HCT116 (cell line): ENCODE measurements around the gene CRYGN.

Source experiments
- ATF3 ChIP-seq: IDR thresholded peaks from 2 replicates; pipeline ENCODE4 v1.6.1; 2012
- CEBPB ChIP-seq: IDR thresholded peaks from 2 replicates; pipeline ENCODE4 v1.6.1; 2012; ENCODE audit warnings: low read depth
- CTCF ChIP-seq, 3 experiments: fragments of 200-600 bp in 1 of 3; sonication (generic) in 1 of 3; IDR thresholded peaks in 2 of 3; conservative IDR thresholded peaks in 1 of 3; 2 replicates each; pipeline ENCODE4 v1.5.1; 2012 to 2017; ENCODE audit warnings: low read depth in 2 of 3, low read length in 2 of 3, antibody characterized with exemption in 1 of 3, borderline replicate concordance in 1 of 3, control low read depth in 1 of 3, mild to moderate bottlenecking in 1 of 3, mixed read lengths in 1 of 3, mixed run types in 1 of 3, moderate library complexity in 1 of 3; ENCODE audit not compliant: insufficient read depth in 1 of 3
- EGR1 ChIP-seq: IDR thresholded peaks from 2 replicates; pipeline ENCODE4 v1.6.1; 2012; ENCODE audit warnings: low read depth
- EZH2 ChIP-seq: fragments of 200-600 bp; sonication (generic); IDR thresholded peaks from 2 replicates; pipeline ENCODE4 v1.6.1; 2017; ENCODE audit warnings: antibody characterized with exemption, mixed run types
- POLR2A ChIP-seq: IDR thresholded peaks from 2 replicates; pipeline ENCODE4 v1.7.0; 2011; ENCODE audit warnings: borderline replicate concordance; ENCODE audit not compliant: insufficient read depth, insufficient read length; ENCODE audit errors: extremely low read depth
- POLR2AphosphoS5 ChIP-seq: IDR thresholded peaks from 2 replicates; pipeline ENCODE4 v1.6.1; 2011; ENCODE audit warnings: mild to moderate bottlenecking, low read depth, low read length, moderate library complexity
- RAD21 ChIP-seq: IDR thresholded peaks from 2 replicates; pipeline ENCODE4 v1.6.1; 2012; ENCODE audit warnings: low read depth, mild to moderate bottlenecking
- REST ChIP-seq: IDR thresholded peaks from 2 replicates; pipeline ENCODE4 v1.6.1; 2012; ENCODE audit warnings: low read depth
- SRF ChIP-seq: IDR thresholded peaks from 2 replicates; pipeline ENCODE4 v1.6.1; 2012; ENCODE audit warnings: low read depth
- TCF7L2 ChIP-seq: IDR thresholded peaks from 2 replicates; pipeline ENCODE4 v1.7.0; 2011; ENCODE audit warnings: borderline replicate concordance, inconsistent platforms; ENCODE audit not compliant: insufficient read depth, insufficient read length; ENCODE audit errors: extremely low read depth
- ZBTB33 ChIP-seq: IDR thresholded peaks from 2 replicates; pipeline ENCODE4 v1.6.1; 2011; ENCODE audit warnings: mild to moderate bottlenecking, low read length, moderate library complexity; ENCODE audit not compliant: insufficient replicate concordance; ENCODE audit errors: extremely low read depth
- ZNF274 ChIP-seq: fragments of 200-500 bp; sonication (Bioruptor generic); IDR thresholded peaks from 2 replicates; pipeline ENCODE4 v1.6.1; 2014; ENCODE audit warnings: mild to moderate bottlenecking, low read depth, low read length, inconsistent platforms

- no peak for TF ChIP-seq CEBPB
- TF ChIP-seq REST: no peak
- TF ChIP-seq CTCF (IDR thresholded peaks at IDR 0.05 in 2 of 3, conservative IDR thresholded peaks at IDR 0.05 in 1 of 3; ENCODE audit: borderline replicate concordance in 1 of 3, insufficient read depth in 1 of 3, low read depth in 2 of 3, low read length in 2 of 3): no peak
- no peak for TF ChIP-seq EZH2
- no peak for TF ChIP-seq EGR1
- no peak for TF ChIP-seq ZNF274
- TF ChIP-seq TCF7L2: no peak
- TF ChIP-seq POLR2AphosphoS5: no peak
- no peak for TF ChIP-seq ZBTB33
- TF ChIP-seq RAD21: no peak
- no peak for TF ChIP-seq SRF
- TF ChIP-seq ATF3: no peak
- no peak for TF ChIP-seq POLR2A
Observed at GRCh38 chr7:151413241-151413640, 26.7 kb downstream of the CRYGN start.
